ENCODE measurements around the gene KRTAP1-1.
"Not testable (repeated sequence)": the region's sequence is repeated elsewhere in the genome, so short reads cannot be mapped to it uniquely, and the experiment has no call there.

Gene KRTAP1-1, protein sequence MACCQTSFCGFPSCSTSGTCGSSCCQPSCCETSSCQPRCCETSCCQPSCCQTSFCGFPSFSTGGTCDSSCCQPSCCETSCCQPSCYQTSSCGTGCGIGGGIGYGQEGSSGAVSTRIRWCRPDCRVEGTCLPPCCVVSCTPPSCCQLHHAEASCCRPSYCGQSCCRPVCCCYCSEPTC

DNA sequence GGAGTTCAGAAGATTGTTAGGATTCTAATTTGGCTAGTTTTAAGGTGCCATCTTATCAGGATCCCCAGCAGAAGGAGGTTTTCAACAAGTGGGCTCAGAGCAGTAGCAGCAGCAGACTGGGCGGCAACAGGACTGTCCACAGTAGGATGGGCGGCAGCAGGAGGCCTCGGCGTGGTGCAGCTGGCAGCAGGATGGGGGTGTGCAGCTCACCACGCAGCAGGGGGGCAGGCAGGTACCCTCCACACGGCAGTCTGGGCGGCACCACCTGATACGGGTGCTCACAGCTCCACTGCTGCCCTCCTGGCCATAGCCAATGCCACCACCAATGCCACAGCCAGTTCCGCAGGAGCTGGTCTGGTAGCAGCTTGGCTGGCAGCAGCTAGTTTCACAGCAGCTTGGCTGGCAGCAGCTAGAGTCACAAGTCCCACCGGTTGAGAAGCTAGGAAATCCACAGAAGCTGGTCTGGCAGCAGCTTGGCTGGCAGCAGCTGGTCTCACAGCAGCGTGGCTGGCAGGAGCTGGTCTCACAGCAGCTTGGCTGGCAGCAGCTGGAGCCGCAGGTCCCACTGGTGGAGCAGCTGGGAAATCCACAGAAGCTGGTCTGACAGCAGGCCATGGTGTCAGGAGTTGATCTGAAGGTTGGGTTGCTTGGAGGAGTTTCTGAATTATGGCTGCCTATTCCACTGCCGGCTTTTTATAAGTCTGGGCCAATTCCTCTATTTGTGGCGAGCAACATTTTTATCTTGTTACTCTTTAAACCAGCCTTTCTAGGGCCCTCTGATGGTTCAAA is at the start of gene KRTAP1-1:
KRTAP1-1 (minus strand) TSS at position 668 of the 789 bp plus-strand sequence; CDS start at position 615, 53 bp downstream.
- peaks cover 12% of the 10 kb centered on the region for H3K9me3 Mint-ChIP-seq
- H3K4me1 Mint-ChIP-seq; H3K4me3 Mint-ChIP-seq; H3K36me3 Mint-ChIP-seq (ENCODE audit: low read depth); H3K27ac Mint-ChIP-seq; H3K27me3 Mint-ChIP-seq (ENCODE audit: low read depth): not testable (repeated sequence)

GRCh38 chr17:41088760-41089352 is 47.6 kb upstream of the KRTAP1-1 start:
- H3K4me3 Mint-ChIP-seq; H3K9me3 Mint-ChIP-seq; H3K27ac Mint-ChIP-seq; H3K27me3 Mint-ChIP-seq (ENCODE audit: low read depth); H3K4me1 Mint-ChIP-seq; H3K36me3 Mint-ChIP-seq (ENCODE audit: low read depth): not testable (repeated sequence)

DNA sequence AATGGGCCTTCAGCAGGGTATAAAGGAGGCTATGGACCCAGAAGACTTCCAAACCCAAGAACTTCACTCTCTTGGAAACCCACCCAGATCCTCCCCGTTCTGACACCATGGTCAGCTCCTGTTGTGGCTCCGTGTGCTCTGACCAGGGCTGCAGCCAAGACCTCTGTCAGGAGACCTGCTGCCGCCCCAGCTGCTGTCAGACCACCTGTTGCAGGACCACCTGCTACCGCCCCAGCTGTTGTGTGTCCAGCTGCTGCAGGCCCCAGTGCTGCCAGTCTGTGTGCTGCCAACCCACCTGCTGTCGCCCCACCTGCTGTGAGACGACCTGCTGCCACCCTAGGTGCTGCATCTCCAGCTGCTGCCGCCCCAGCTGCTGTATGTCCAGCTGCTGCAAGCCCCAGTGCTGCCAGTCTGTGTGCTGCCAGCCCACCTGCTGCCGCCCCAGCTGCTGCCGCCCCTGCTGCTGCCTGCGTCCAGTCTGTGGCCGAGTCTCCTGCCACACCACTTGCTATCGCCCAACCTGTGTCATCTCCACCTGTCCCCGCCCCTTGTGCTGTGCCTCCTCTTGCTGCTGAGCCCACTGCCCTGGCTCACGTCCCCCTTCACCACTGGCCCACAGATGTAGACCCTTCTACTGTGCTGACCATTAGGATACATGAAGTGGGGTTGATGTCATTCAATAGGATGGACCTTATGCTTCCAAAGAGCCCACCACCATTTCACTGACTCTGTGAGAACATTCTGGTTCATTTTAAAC is 43.0 kb upstream of the KRTAP1-1 start, which contains the start of gene KRTAP4-7:
KRTAP4-7 (plus strand) TSS at position 51 of the 757 bp plus-strand sequence; CDS start at position 108, 57 bp downstream.
- not testable (repeated sequence) for H3K4me1 Mint-ChIP-seq; H3K9me3 Mint-ChIP-seq; H3K36me3 Mint-ChIP-seq (ENCODE audit: low read depth); H3K4me3 Mint-ChIP-seq; H3K27me3 Mint-ChIP-seq (ENCODE audit: low read depth); H3K27ac Mint-ChIP-seq

- H3K4me1 Mint-ChIP-seq; H3K4me3 Mint-ChIP-seq; H3K36me3 Mint-ChIP-seq (ENCODE audit: low read depth); H3K27me3 Mint-ChIP-seq (ENCODE audit: low read depth); H3K9me3 Mint-ChIP-seq; H3K27ac Mint-ChIP-seq: not testable (repeated sequence)
These were observed 42.2 kb upstream of the KRTAP1-1 start for GRCh38 chr17:41083427-41083826.

GRCh38 chr17:41082626-41083025 is 41.4 kb upstream of the KRTAP1-1 start:
- Mint-ChIP-seq H3K4me1 (peaks cover 6% of the 10 kb centered on the region), H3K27me3 (ENCODE audit: low read depth) (peaks cover 4% of the 10 kb centered on the region), H3K36me3 (ENCODE audit: low read depth) (no peaks in the 10 kb centered on the region), H3K27ac (peak overlapping the region in 2 of 3 experiments; percentile 49 to 66), H3K9me3 (peaks cover 4% of the 10 kb centered on the region), H3K4me3 (no peak overlapping the region)
- no peak for TF ChIP-seq CTCF (IDR thresholded peaks at IDR 0.05; ENCODE audit: unreplicated experiment in 3 of 3)

DNA sequence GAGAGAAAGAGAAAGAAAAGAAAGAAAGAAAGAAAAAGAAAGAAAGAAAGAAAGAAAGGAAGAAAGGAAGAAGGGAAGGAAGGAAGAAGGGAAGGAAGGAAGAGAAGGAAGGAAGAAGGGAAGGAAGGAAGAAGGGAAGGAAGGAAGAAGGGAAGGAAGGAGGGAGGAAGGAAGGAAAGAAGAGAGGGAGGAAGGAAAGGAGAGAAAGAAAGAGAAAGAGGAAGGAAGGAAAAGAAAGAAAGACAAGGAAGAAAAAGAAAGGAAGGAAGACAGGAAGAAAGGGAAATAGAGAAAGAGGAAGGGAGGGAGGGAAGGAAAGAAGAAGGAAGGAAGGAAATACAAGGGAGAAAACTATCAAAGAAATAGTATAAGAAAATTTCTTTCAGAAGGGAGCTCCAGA is 35.5 kb upstream of the KRTAP1-1 start:
- peaks cover 8% of the 10 kb centered on the region for H3K27me3 Mint-ChIP-seq (ENCODE audit: low read depth)
- no peaks in the 10 kb centered on the region for H3K4me1 Mint-ChIP-seq
- H3K27ac Mint-ChIP-seq = no peak overlapping the region
- peaks cover 6% of the 10 kb centered on the region for H3K9me3 Mint-ChIP-seq
- H3K36me3 Mint-ChIP-seq (ENCODE audit: low read depth) = no peaks in the 10 kb centered on the region
- TF ChIP-seq CTCF (IDR thresholded peaks at IDR 0.05; ENCODE audit: unreplicated experiment in 3 of 3) = no peak
- no peak overlapping the region for H3K4me3 Mint-ChIP-seq

DNA sequence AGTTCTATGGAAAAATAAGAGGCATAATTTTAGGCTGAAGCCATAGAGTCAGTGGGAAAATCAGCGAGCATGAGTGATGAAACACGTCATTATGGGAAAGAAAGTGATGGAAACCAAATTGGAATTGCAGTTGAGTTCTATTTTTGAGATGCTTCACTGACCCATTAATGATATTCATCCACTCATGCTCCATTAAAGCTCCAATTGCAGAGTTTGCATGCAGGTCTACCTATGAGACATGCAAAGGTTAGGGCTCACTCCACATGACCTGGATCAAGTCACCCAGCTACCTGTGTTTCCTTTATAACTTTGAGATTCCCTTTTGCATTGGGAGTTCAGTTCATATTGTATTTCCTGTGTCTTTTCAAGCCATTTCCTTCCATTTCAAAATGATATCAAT is 32.4 kb upstream of the KRTAP1-1 start:
- Mint-ChIP-seq H3K4me1 (no peaks in the 10 kb centered on the region), H3K27ac (no peak overlapping the region), H3K27me3 (ENCODE audit: low read depth) (peaks cover 8% of the 10 kb centered on the region), H3K36me3 (ENCODE audit: low read depth) (no peaks in the 10 kb centered on the region), H3K9me3 (peaks cover 6% of the 10 kb centered on the region), H3K4me3 (no peak overlapping the region)
- no peak for TF ChIP-seq CTCF (IDR thresholded peaks at IDR 0.05; ENCODE audit: unreplicated experiment in 3 of 3)

All from nephron (organoid).